GM06990 (cell line): Measurements from ENCODE around the gene STIMATE.
A peak's percentile ranks its signal among the peaks of the same experiment; 100 is the strongest.

Experiments
- DNase-seq: peaks from one replicate; pipeline ENCODE4 v3.0.0-alpha.2; 2011; ENCODE audit not compliant: insufficient read length; ENCODE audit errors: extremely low read depth
- H3K27me3 ChIP-seq: replicated peaks from 2 replicates; pipeline ENCODE4 v1.6.0; 2011; ENCODE audit warnings: low read length; ENCODE audit not compliant: control insufficient read depth, insufficient read depth
- H3K36me3 ChIP-seq: 2 replicates; pipeline ENCODE4 v1.5.1; 2011; ENCODE audit warnings: low read length; ENCODE audit not compliant: control insufficient read depth, insufficient read depth
- H3K4me3 ChIP-seq: replicated peaks from 2 replicates; pipeline ENCODE4 v1.5.1; 2011; ENCODE audit warnings: low read depth, mild to moderate bottlenecking, control low read depth, low read length
- CTCF ChIP-seq: IDR thresholded peaks from 2 replicates; pipeline ENCODE4 v1.5.1; 2011; ENCODE audit warnings: low read length, control low read depth, mild to moderate bottlenecking, inconsistent platforms; ENCODE audit not compliant: insufficient read depth, poor library complexity, severe bottlenecking

Gene STIMATE

GRCh38 chr3:52845691-52846431 is 51.5 kb downstream of the STIMATE start:
- Histone ChIP-seq H3K4me3 (no peak overlapping the region), H3K27me3 (no peaks in the 10 kb centered on the region), H3K36me3 (peaks cover 16% of the 10 kb centered on the region)
- TF ChIP-seq CTCF = peak; percentile 66
- no peak for DNase-seq

- Histone ChIP-seq H3K36me3 (peaks cover 19% of the 10 kb centered on the region), H3K27me3 (no peaks in the 10 kb centered on the region), H3K4me3 (no peak overlapping the region)
- no peak for DNase-seq
- no peak for TF ChIP-seq CTCF
These were observed 52.2 kb downstream of the STIMATE start for GRCh38 chr3:52845157-52845556.

- H3K36me3 ChIP-seq = peaks cover 15% of the 10 kb centered on the region
- no peak overlapping the region for H3K4me3 ChIP-seq
- no peak for DNase-seq
- TF ChIP-seq CTCF = no peak
- H3K27me3 ChIP-seq = no peaks in the 10 kb centered on the region
These were observed 52.9 kb downstream of the STIMATE start for GRCh38 chr3:52844290-52844975.

- TF ChIP-seq CTCF = no peak
- DNase-seq = no peak
- no peaks in the 10 kb centered on the region for H3K27me3 ChIP-seq
- H3K36me3 ChIP-seq = peaks cover 17% of the 10 kb centered on the region
- H3K4me3 ChIP-seq = no peak overlapping the region
These were observed 53.5 kb downstream of the STIMATE start for GRCh38 chr3:52843881-52844280.

- DNase-seq = no peak
- no peaks in the 10 kb centered on the region for H3K27me3 ChIP-seq
- no peak overlapping the region for H3K4me3 ChIP-seq
- H3K36me3 ChIP-seq = peaks cover 17% of the 10 kb centered on the region
- no peak for TF ChIP-seq CTCF
These were observed 54.1 kb downstream of the STIMATE start for GRCh38 chr3:52843108-52843865.
